ENCODE results near the gene EPPIN.

DNA sequence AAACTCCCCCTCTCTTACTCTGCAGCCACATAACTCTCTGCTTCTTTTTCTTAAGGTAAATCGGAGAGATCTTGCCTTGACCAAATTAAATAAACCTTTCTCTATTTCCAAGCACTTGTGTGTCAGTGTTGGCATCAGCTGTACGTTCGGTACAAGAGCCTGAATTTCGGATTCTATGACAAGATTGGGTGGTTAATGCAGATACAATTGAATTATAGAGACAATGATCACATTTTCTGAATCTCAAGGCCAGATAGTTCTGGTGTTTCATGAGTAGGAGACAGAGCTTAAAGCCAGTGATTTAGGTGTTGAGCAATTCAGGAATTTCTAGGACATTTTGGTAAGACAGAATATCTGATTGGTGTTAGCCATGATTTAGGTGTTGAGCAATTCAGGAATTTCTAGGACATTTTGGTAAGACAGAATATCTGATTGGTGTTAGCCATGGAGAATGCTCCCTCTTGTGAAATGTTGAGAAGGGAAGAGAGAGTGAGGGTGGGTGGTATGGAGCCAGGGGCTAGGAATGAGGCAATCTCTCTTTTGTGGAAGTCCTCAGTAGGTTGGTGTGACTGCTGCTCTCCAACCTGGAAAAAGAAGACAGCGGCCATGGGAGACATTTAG, 36.8 kb downstream of the EPPIN start:
- TF ChIP-seq CTCF (IDR thresholded peaks at IDR 0.05): no peak
- no peak for TF ChIP-seq POLR2AphosphoS5 (IDR thresholded peaks at IDR 0.05)
- no peak for TF ChIP-seq POLR2A (IDR thresholded peaks at IDR 0.05)
